HG02852 (cell line): ENCODE results near the gene MET.

Source experiments
- ATAC-seq: cut with Tn5 transposase; IDR thresholded peaks from one replicate; pipeline ENCODE4 v1.9.1; 2021; ENCODE audit warnings: mild to moderate bottlenecking, moderate library complexity; ENCODE audit not compliant: unreplicated experiment

The MET gene

DNA sequence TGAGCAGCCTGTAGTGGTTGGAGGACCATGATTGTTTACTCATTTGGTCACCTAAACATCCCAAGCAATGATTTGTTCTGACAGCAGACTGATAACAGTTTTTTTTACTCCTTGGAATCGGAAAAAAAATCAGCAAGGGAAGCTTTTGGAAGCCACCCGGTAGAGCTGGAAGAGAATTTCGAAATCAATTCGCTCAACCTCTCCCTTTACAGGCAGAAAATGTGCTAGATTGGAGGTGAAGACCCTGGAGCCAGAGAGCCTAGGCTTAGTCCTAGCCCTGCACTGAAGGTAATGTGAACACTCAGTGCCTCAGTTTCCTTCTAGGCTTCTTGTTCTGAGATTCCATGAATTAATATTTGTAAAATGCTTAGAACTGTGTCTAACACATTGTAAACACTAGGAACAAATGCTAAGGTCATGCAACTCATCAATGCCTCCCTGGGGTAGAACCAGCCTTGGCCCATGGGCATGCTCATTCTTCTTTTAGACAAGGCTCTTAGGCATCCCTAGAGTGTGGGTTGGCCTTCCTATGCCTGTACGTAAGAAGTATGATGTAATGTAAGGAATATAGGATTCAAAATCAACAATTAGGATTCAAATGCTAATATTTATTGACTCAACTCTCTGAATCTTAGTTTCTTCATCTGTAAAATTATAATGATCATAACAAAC lies 52.7 kb downstream of the MET start:
- ATAC-seq, result no peak

DNA sequence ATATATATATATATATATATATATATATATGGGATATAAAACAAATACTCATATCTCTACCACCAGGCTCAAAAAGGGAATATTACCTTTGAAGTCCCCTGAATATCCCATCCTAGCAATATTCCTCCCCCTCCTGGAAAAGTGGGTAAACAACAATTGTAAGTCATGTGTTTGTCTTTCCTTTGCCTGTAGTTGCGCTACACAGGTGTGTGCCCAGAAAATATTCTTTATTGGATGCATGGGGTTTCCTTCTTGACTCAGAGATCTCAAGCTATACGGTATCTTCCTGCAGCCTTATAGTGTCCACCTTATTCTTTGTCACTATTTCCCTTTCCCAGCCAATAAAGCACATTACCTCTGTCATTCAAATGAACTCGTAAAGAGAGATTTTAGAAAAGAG lies 54.2 kb downstream of the MET start:
- no peak for ATAC-seq

GRCh38 chr7:116726713-116727431 lies 54.9 kb downstream of the MET start:
- ATAC-seq, result no peak

- no peak for ATAC-seq
Observed at GRCh38 chr7:116727432-116728009, 55.5 kb downstream of the MET start.

DNA sequence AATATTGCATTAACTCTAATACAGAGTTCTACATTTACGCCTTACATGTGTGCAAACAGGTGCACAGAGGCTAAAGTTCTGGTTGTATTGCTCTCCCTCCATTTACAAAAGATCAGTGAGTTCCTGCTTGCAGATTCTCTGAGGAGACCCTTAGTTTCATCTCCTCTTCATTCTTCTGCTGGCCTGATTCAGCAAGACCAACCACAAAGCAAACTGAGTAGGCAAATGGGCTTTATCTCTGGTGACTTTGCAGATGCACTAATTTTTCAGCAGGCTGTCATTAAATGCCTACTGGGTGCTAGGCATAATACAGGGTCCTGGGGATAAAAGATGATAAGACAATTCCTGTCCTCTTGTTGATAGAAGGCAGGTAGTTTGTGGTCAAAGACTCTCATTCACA lies 56.4 kb downstream of the MET start:
- no peak for ATAC-seq

- ATAC-seq, result no peak
Observed at GRCh38 chr7:116730097-116731022, 58.4 kb downstream of the MET start.

DNA sequence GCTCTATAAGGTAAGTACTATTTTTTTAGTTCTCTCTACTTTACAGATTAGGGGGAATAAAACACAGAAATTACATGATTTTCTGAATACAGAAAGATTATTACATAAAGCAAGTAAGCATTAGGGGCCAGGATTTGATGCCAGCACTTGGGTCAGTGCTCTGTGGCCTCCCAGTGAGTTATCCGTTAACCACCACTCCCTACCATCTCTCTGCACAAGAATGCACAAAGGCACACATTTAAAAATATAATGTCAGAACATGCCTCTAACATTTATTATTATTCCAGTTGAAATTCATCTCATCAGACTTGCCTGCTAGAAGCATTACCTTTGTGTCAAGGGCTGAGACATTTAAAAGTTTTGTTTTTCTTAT lies 59.0 kb downstream of the MET start:
- ATAC-seq, result no peak

DNA sequence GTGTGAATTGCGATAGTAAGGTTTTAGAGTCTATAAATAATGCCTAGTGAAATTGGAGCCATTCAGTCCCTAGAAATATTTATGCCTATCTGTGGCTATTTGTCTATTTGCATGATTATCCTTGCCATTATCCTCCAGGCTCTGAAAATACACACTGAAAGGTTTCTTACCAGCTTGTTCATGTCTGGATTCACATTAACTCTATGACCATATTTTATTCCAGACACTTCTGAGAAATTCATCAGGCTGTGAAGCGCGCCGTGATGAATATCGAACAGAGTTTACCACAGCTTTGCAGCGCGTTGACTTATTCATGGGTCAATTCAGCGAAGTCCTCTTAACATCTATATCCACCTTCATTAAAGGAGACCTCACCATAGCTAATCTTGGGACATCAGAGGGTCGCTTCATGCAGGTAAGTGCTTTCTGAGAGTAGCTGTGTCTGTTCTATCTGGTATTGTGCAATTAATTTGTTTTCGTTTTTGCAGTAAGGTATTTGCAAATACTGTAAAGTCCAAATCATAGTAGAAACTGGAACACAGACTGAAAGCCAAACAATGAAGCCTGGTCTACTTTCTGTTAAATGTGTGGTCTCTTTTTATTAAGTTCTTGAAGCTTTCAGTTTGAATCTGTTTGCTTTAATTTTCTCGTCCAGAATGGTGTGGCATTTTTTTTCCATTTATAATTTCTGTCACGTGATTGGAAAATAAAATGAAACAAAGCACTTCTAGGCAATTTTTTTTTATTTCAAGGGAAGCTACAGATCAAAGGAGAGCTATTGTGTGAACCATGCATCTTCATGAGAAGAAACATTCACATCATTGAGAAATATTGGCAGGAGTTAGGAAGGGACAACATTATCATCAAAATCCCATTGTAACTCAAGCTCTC lies 59.7 kb downstream of the MET start:
- no peak for ATAC-seq

GRCh38 chr7:116732788-116733694 lies 61.0 kb downstream of the MET start:
- no peak for ATAC-seq

- ATAC-seq, result no peak
Observed at GRCh38 chr7:116733924-116734580, 62.1 kb downstream of the MET start.

- ATAC-seq, result no peak
Observed at GRCh38 chr7:116734710-116735109, 62.7 kb downstream of the MET start.

GRCh38 chr7:116736927-116737715 lies 65.1 kb downstream of the MET start:
- ATAC-seq, result no peak

GRCh38 chr7:116738378-116738777 lies 66.4 kb downstream of the MET start:
- no peak for ATAC-seq

DNA sequence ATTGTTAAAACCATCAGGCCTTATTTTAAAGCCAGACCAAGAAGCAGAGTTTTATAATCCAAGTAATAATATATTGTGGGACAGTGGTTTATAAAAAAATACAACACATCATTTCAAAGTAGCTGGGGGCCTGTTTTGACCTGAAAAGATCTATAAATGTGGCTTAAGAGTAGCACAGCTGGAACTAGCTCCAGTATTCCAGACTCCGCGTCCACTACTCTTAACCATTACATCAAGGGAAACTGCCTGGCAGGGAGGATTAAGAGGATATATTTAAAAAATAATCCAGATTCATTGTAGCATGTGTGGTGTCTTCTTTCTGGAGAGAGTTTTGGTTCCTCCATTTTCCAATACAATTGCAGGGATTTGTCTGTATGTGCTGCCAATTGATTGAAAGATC lies 67.3 kb downstream of the MET start:
- ATAC-seq, result no peak

GRCh38 chr7:116740231-116740630 lies 68.2 kb downstream of the MET start:
- ATAC-seq, result no peak

DNA sequence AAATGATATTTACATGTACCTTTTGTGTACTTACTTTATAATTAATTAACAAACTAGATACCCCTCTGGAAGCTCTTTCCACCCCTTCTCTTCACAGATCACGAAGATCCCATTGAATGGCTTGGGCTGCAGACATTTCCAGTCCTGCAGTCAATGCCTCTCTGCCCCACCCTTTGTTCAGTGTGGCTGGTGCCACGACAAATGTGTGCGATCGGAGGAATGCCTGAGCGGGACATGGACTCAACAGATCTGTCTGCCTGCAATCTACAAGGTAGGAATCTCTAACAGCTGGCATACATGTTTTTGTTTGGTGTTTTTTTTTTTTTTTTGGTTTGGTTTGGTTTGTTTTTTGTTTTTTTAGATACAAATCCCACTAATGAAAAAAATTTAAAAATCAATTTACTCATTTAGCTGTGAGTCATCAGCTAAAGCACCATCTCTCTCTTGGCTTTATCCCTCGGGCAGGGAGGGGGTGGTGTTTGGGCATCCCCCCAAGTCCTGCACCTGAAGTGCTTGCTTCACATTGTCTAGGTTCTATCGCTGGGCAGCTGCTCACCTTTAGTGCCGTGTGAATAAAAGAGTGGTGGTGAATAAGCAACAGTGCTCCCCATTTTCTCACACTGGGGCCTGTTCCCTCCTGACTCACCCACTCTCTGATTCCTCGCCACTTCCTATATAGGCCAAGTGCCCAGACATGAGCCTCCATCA lies 68.9 kb downstream of the MET start:
- ATAC-seq, result no peak

DNA sequence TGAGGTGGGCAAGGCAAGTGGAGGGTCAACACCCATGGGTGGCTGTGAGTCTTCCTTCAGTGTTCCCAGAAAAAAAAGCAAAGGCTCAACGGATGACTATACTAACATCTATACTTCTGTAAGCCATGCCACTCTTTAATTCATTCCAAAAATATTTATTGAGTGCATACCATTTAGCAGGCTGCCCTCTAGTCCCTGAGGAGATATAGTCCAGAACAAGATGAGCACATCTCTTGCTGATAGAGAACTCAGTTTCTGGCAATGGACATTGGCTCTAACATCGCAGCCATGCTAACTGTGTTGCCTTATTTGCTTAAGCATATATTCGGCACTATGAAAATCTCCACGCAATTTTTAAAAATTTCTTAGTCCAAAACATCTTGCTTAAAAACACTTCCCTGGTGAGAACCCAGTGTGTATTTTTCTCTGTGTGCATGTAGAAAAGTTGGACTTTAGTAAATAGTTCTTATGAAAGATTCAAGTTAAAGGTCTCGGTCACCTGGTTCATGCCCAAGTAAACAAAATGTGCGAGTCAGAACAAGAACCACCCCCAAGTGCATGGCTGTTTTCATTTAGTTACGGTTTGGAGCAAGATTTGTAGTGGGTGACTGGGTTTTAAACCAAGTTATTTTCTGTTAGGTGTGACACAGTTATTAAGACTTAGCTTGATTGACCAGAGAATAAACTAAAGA lies 69.8 kb downstream of the MET start:
- ATAC-seq, result no peak
